NCI-H510A (cell line): ENCODE results near the gene TAF9.
A peak's percentile ranks its signal among the peaks of the same experiment; 100 is the strongest.
"Not testable (repeated sequence)": the region's sequence is repeated elsewhere in the genome, so short reads cannot be mapped to it uniquely, and the experiment has no call there.

Source experiments
- DNase-seq: peaks from one replicate; lab custom pipeline; 2025; lab: John Stamatoyannopoulos, UW

The TAF9 gene

DNA sequence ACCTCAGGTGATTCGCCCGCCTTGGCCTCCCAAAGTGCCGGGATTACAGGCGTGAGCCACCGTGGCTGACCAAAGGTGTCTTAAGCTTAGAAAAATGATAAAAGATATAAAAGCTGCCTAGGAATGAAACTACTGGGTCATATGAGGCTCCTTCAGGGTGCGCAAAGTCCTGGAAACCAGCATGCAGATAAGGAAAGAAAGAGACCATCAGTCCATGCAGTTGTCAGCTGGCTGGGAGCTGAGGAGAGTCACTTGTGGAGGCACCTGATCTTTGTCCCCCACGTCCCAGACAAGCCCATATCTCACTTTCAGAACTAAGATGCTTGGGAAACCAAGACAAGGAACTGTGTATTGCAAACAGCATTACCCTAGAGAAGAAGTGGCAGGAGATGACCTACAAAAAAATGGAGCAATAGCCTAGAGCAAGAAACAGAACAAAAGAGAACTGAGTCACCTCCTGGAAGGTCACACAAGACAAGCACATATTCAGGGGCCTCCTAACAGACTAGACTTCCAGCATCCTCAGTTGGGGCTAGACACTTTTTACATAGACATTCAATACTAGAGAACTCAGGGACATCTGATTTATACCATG is 33.9 kb downstream of the TAF9 start:
- no peak for DNase-seq

DNA sequence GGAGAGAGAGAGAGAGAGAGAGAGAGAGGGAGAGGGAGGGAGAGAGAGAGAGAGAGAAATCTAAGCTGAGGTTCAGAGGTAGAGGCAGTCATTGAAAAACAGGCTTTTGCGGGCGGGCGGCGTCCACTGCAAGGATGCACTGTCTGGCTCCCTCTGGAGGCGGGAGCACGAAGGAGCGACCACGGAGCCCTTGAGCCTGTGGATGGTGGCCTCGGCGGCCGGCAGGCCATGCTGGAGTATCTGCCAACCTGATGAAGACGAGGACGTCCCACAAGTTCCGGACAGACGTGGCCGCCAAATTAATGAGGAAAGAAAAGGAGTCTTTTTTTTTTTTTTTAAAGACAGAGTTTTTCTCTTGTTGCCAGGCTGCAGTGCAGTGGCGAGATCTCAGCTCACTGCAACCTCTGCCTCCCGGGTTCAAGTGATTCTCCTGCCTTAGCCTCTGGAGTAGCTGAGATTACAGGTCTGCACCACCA is 34.5 kb downstream of the TAF9 start:
- DNase-seq, result peak; percentile 37

DNA sequence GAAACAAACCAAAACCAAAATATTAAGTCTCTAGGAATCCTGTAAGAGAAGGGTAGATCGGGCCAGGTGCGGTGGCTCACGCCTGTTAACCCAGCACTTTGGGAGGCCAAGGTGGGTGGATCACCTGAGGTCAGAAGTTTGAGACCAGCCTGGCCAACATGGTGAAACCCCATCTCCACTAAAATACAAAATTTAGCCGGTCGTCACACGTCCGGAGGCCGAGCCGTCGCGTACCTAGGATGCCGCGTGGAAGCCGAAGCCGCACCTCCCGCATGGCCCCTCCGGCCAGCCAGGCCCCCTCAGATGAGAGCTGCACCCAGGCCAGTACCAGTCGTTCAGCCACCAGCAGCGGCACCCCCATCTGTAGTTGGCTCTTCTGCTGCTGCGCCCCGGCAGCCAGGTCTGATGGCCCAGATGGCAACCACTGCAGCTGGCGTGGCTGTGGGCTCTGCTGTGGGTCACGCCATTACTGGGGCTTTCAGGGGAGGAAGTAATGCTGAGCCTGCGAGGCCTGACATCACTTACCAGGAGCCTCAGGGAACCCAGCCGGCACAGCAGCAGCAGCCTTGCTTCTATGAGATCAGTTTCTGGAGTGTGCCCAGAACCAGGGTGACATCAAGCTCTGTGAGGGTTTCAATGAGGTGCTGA is 35.5 kb downstream of the TAF9 start:
- DNase-seq, result not testable (repeated sequence)

DNA sequence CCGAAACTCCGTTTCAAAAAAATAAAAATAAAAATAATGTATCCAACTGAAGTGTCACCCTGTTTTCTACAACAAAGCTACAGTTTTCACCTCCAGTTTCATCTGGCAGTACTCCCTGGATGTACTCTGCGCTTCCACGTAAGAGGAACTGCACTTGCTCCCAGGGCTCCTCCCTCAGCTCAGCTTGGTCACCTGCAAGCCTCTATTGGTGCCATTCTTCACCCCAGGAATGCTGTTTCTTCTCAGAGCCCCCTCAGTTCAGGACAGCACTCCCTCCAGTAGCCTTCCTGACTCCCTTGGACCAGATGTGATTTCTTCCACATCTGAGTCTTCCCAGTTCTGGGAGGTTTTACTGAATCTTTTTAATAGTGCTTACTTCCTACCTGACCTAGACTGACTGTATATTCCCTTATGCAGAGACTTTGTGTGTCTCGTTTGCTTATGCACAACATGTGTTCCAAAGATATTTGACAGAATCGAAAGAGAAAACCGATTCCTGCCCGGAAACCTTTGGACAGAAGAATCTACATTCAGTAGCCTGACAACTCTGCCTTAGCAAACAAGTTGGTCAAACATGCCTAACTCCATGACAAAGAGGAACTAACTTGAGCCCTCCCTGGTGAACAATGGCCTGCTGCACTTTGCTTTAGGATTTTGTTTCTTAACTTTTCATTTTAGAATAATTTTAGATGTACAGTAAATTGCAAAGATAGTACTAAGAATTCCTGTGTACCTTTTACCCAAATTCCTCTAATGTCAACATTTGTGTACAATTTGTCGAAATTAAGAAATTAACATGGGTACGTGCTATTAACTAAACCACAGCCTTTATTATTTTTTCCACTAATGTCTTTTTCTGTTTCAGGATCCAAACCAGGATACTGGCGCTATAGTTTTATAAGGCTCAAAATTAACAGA is 37.5 kb downstream of the TAF9 start:
- DNase-seq, result no peak

DNA sequence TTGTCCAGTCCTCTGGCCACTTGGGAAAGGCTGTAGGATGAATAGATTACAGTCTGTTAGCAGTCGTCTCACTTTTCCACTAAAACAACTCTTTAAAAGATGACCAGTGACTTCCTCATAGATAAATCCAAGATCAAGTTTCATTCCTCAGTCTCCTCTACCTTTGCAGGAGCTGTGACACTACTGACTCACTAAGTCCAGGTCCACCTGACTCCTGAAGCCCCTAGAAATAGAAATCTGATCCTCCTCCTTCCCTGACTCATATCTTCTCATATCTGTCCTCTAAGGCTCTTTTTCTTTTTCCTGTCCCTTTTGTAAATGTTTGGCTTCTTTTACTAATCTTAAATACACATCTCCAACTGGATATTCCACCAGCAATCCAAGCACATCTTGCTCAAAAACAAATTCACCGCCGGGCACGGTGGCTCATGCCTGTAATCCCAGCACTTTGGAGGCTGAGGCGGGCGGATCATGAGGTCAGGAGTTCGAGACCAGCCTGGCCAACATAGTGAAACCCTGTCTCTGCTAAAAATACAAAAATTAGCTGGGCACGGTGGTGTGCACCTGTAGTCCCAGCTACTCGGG is 39.3 kb downstream of the TAF9 start:
- DNase-seq, result no peak

DNA sequence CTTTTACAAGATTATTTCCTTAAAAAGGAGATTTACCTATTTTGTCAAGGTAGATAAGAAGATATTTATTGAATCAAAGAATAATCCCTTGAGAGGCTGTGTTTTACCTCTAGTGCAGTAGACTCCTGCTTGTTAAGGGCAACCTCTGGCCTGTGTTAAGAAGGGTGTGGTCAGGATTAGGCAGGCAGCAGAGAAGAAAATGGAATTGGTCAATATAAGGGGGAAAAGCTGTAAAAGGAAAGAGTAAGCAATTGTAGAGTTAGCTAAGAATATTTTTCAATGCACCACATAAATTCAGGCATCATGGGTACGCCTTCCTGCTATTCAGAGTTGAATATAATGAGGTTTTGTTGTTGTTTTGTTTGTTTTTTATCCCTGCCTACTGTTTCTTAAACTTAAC is 43.0 kb downstream of the TAF9 start:
- DNase-seq, result no peak

DNA sequence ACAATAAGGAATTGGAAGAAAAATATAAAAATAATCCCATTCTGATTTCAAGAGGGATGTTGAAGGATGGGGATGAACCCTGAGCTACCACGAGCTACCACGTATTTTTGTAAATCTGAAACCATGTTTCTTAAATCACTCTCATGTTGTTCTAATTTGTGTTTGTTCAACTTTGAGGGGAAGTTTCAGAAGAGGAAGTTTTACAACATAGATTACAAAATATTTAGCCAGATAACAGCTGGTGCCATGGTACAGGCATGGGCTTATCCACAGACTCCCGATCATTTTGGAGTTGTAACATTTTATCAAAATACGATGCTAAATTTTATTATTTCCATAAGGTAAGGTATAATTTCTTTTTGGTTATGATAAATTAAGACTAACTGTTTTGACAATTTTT is 51.9 kb downstream of the TAF9 start:
- no peak for DNase-seq

DNA sequence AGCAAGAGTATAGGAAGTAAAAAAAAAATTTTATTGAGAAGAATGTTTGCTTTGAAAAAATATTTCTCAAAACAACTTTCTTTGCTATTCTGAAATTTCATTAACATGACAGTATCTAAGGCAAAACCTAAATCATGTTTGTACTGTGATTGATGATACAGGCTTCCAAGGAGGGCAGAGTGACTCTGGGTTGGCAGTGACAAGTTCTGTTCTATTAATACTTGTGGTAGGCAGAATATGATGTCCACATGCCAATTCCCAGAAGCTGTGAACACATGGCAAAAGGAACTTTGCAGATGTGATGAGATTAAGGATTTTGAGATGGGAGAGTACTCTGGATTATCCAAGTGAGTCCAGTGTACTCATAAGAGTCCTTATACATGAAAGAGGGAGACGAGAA is 53.3 kb downstream of the TAF9 start:
- no peak for DNase-seq
